WERI-Rb-1 (cell line): ENCODE results near the gene YIPF7.

Experiments
- DNase-seq: peaks from one replicate; pipeline ENCODE4 v3.0.0-alpha.2; 2020
- H3K27ac ChIP-seq: fragments of 250-450 bp; sonication (Bioruptor Pico); 2 replicates; pipeline ENCODE4 v1.5.1; 2020; ENCODE audit warnings: mild to moderate bottlenecking, moderate library complexity
- H3K27me3 ChIP-seq: fragments of 250-450 bp; sonication (Bioruptor Pico); 2 replicates; pipeline ENCODE4 v1.5.1; 2021; ENCODE audit warnings: mild to moderate bottlenecking, low read depth, moderate library complexity; ENCODE audit not compliant: insufficient read depth, severe bottlenecking
- H3K36me3 ChIP-seq: fragments of 250-450 bp; sonication (Bioruptor Pico); 2 replicates; pipeline ENCODE4 v1.5.1; 2020; ENCODE audit warnings: mild to moderate bottlenecking, moderate library complexity
- H3K4me3 ChIP-seq: 2 replicates; pipeline ENCODE4 v1.5.1; 2011; ENCODE audit warnings: low read depth, mild to moderate bottlenecking, control low read depth, low read length
- H3K9me3 ChIP-seq: fragments of 250-450 bp; sonication (Bioruptor Pico); 2 replicates; pipeline ENCODE4 v1.5.1; 2021; ENCODE audit warnings: mild to moderate bottlenecking, moderate library complexity; ENCODE audit not compliant: severe bottlenecking
- CTCF ChIP-seq: IDR thresholded peaks from 2 replicates; pipeline ENCODE4 v1.5.1; 2011; ENCODE audit warnings: low read depth, mild to moderate bottlenecking, control low read depth, inconsistent platforms, low read length

Gene YIPF7

DNA sequence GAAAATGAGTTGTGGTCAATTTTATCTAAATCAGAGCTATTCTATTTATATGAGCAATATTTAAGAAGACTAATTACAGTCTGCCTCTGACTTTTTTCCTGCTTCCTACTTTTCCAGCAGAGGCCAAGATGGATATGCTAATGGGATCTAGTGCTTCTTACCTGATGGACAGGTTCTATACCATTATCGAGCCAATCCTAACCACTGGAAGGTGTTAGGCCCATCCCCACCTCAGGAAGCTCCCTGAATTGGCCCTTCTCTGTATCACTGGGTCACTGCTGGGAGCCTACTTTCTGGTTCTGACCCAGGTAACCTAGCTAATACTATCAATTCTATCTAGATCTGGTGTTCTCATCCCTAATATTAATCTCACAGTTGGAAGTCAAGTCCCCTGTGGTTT, 577 bp upstream of the YIPF7 start:
- no peaks in the 10 kb centered on the region for H3K9me3 ChIP-seq
- no peak overlapping the region for H3K27ac ChIP-seq
- no peak for TF ChIP-seq CTCF
- no peak for DNase-seq
- H3K36me3 ChIP-seq: no peaks in the 10 kb centered on the region
- H3K4me3 ChIP-seq: no peak overlapping the region
- H3K27me3 ChIP-seq: no peaks in the 10 kb centered on the region

- H3K36me3 ChIP-seq: no peaks in the 10 kb centered on the region
- no peak for TF ChIP-seq CTCF
Observed at GRCh38 chr4:44646151-44646550, 5.3 kb downstream of the YIPF7 start.

DNA sequence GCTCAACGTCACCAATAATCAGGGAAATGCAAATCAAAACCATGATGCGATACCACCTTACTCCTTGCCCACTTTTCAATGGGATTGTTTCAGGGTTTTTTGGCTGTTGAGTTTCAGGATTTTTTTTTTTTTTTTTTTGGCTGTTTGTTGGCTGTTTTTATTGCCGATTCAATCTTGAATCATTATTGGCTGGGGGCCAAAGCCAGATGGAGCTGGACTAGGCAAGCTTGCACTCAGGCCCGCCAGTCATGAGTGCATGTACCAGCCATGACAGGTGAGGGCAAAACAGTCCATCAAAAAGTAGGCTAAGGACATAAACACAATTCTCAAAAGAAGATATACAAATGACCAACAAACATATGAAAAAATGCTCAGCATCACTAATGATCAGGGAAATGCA, 13.3 kb downstream of the YIPF7 start:
- Histone ChIP-seq H3K36me3 (no peaks in the 10 kb centered on the region), H3K4me3 (no peak overlapping the region), H3K9me3 (peaks cover under 1% of the 10 kb centered on the region), H3K27me3 (no peaks in the 10 kb centered on the region), H3K27ac (no peak overlapping the region)
- TF ChIP-seq CTCF: no peak
- no peak for DNase-seq

More at GRCh38 chr4:44646151-44646550, 5.3 kb downstream of the YIPF7 start:
- DNase-seq: no peak
- Histone ChIP-seq H3K9me3 (peaks cover 5% of the 10 kb centered on the region), H3K27me3 (no peaks in the 10 kb centered on the region), H3K4me3 (no peak overlapping the region), H3K27ac (no peak overlapping the region)

DNA sequence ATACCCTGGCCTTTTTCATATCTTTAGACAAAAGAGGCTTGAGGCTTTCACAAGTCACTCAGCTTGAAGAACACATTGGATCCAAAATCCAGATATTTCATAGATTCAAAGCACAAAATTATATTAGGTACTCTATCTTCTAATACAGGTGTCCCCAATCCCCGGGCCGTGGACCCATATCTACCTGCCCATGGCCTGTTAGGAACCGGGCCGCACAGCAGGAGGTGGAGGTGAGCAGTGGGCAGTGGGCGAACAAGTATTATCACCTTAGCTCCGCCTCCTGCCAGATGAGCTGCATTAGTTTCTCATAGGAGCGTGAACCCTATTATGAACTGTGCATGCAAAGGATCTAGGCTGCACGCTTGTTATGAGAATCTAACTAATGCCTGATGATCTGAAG, 18.7 kb downstream of the YIPF7 start:
- Histone ChIP-seq H3K36me3 (no peaks in the 10 kb centered on the region), H3K27me3 (no peaks in the 10 kb centered on the region), H3K4me3 (no peak overlapping the region), H3K27ac (no peak overlapping the region), H3K9me3 (no peaks in the 10 kb centered on the region)
- peak; percentile 23 for DNase-seq
- TF ChIP-seq CTCF: no peak

DNA sequence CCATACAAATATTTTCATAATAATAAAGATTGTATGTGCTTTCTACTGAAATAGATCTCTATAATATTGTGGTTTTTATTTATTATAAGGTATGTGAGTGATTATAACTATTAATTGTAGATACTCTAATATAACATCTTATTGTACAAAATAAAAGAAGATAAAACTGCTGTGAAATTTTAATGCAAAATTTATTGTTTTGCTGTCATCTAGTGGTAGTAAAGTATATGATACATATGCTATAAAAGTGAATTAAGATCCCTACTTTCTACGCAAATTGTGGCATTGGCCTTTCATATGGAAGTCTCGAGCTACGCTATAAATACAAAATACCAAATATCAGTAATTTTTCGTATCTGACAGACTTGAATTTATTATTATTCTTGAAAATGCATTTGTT, 19.3 kb downstream of the YIPF7 start:
- H3K36me3 ChIP-seq: no peaks in the 10 kb centered on the region
- H3K27ac ChIP-seq: no peak overlapping the region
- no peak for TF ChIP-seq CTCF
- no peaks in the 10 kb centered on the region for H3K9me3 ChIP-seq
- no peak overlapping the region for H3K4me3 ChIP-seq
- DNase-seq: no peak
- H3K27me3 ChIP-seq: no peaks in the 10 kb centered on the region

DNA sequence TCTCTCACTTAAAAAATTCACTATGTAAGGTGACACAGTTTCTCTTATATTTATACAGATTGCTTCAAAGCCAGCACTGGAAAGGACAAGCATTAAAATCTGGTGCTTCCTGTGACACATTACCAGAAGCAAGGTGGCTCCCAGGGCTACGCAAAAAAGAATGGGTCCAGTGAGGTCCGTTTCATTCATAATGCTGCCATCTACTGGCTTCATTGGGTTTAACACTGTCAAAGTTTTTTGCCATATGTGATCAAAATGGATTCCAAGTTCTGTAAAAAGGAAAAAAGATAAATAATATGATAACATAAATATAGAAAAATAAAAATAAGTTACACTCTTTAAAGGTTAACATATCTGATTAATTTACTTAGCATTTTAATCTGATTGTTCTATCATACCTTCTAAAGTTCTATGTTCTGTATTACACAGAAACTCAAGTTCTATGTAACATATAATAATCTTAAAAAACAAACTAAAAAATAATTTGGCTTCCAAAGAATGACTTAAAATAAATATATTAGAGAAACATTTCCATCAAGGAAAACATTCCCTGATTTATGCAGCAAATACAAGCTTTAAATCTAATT, 22.1 kb downstream of the YIPF7 start:
- no peaks in the 10 kb centered on the region for H3K36me3 ChIP-seq
- H3K4me3 ChIP-seq: no peak overlapping the region
- TF ChIP-seq CTCF: peak; percentile 57
- DNase-seq: peak; percentile 57
- H3K27ac ChIP-seq: no peak overlapping the region
- no peaks in the 10 kb centered on the region for H3K27me3 ChIP-seq
- H3K9me3 ChIP-seq: no peaks in the 10 kb centered on the region
